Kidney glomerular epithelial cell (primary cell): ENCODE results near the gene MICB.
A peak's percentile ranks its signal among the peaks of the same experiment; 100 is the strongest.
"Not testable (repeated sequence)": the region's sequence is repeated elsewhere in the genome, so short reads cannot be mapped to it uniquely, and the experiment has no call there.

Source experiments
- DNase-seq: peaks from one replicate; lab custom pipeline; 2025; lab: John Stamatoyannopoulos, UW

MICB gene

GRCh38 chr6:31474871-31475286 lies 23.1 kb upstream of the MICB start:
- DNase-seq = no peak

GRCh38 chr6:31476515-31477139 lies 21.3 kb upstream of the MICB start:
- no peak for DNase-seq

GRCh38 chr6:31477521-31477920 lies 20.4 kb upstream of the MICB start:
- no peak for DNase-seq

- no peak for DNase-seq
These were observed 19.6 kb upstream of the MICB start for GRCh38 chr6:31478186-31478950.

GRCh38 chr6:31479151-31479932 lies 18.6 kb upstream of the MICB start:
- DNase-seq = no peak

- no peak for DNase-seq
These were observed 17.9 kb upstream of the MICB start for GRCh38 chr6:31479933-31480535.

GRCh38 chr6:31480574-31480973 lies 17.4 kb upstream of the MICB start:
- DNase-seq = no peak

- no peak for DNase-seq
These were observed 14.6 kb upstream of the MICB start for GRCh38 chr6:31483392-31483791.

- DNase-seq = no peak
These were observed 12.9 kb upstream of the MICB start for GRCh38 chr6:31485055-31485454.

- DNase-seq = not testable (repeated sequence)
These were observed 11.7 kb upstream of the MICB start for GRCh38 chr6:31486065-31486837.

GRCh38 chr6:31487674-31488073 lies 10.3 kb upstream of the MICB start:
- DNase-seq = not testable (repeated sequence)

- DNase-seq = no peak
These were observed 8.9 kb upstream of the MICB start for GRCh38 chr6:31489086-31489485.

GRCh38 chr6:31490115-31490873 lies 7.7 kb upstream of the MICB start:
- DNase-seq = no peak

- DNase-seq = not testable (repeated sequence)
These were observed 4.4 kb upstream of the MICB start for GRCh38 chr6:31493550-31493874.

GRCh38 chr6:31493875-31494694 lies 3.9 kb upstream of the MICB start:
- peak; percentile 68 for DNase-seq

- peak; percentile 82 for DNase-seq
These were observed 2.4 kb upstream of the MICB start for GRCh38 chr6:31495580-31495979.

GRCh38 chr6:31496826-31497225 lies 1.1 kb upstream of the MICB start:
- DNase-seq = not testable (repeated sequence)

- no peak for DNase-seq
These were observed 803 bp downstream of the MICB start for GRCh38 chr6:31498748-31499147.

GRCh38 chr6:31499648-31500047 lies 1.7 kb downstream of the MICB start:
- not testable (repeated sequence) for DNase-seq

- no peak for DNase-seq
These were observed 4.6 kb downstream of the MICB start for GRCh38 chr6:31502586-31502985.
